ENCODE data around the gene SYNE1. TPM values are rescaled to one million over a fixed set of nuclear protein-coding genes. Genes with fewer than 3 reads are reported as not detected.

SYNE1 gene
- total RNA-seq, 1 donor from 2014 or later = 24.9 TPM

- peaks cover 7% of the 10 kb centered on the region for H3K36me3 Mint-ChIP-seq (ENCODE audit: low read depth)
- no peak overlapping the region for H3K27ac Mint-ChIP-seq (ENCODE audit: unreplicated experiment)
- DNase-seq (ENCODE audit: low read depth, low spot score) = no peak
- H3K4me3 Mint-ChIP-seq = no peak overlapping the region
- TF ChIP-seq, protein P1, sequence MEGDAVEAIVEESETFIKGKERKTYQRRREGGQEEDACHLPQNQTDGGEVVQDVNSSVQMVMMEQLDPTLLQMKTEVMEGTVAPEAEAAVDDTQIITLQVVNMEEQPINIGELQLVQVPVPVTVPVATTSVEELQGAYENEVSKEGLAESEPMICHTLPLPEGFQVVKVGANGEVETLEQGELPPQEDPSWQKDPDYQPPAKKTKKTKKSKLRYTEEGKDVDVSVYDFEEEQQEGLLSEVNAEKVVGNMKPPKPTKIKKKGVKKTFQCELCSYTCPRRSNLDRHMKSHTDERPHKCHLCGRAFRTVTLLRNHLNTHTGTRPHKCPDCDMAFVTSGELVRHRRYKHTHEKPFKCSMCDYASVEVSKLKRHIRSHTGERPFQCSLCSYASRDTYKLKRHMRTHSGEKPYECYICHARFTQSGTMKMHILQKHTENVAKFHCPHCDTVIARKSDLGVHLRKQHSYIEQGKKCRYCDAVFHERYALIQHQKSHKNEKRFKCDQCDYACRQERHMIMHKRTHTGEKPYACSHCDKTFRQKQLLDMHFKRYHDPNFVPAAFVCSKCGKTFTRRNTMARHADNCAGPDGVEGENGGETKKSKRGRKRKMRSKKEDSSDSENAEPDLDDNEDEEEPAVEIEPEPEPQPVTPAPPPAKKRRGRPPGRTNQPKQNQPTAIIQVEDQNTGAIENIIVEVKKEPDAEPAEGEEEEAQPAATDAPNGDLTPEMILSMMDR (conservative IDR thresholded peaks at IDR 0.05) = no peak
- H3K27me3 Mint-ChIP-seq (ENCODE audit: low read depth) = no peaks in the 10 kb centered on the region
- H3K9me3 Mint-ChIP-seq = peaks cover 2% of the 10 kb centered on the region
- no peaks in the 10 kb centered on the region for H3K4me1 Mint-ChIP-seq
Measured at GRCh38 chr6:152348116-152348515, 289.0 kb downstream of the SYNE1 start.

DNA sequence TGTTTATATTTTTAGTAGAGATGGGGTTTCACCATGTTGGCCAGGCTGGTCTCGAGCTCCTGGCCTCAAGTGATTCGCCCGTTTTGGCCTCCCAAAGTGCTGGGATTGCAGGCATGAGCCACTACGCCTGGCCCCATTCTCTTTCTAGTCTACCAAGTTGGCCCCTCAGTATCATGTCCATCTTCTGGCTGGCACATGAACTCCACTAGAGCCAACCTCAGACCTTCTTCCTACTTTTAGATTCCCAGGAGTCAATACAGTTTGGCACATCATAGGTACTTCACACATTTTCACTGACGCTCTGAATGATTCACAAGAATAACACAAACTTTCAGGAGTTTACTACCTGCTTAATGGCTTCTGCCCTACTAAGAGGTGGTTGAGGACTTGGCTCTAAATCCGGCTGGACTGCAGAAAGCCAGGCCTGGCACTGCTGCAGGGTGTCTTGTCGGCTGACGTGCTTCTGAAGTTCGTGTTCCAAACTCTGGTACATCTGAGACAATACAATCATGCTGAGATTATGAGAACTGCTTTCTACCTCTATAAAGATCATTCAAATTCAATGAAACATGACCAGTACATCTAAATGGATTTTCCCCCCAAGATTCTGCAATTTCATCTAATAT is 293.3 kb downstream of the SYNE1 start:
- Mint-ChIP-seq H3K36me3 (ENCODE audit: low read depth) (peaks cover 7% of the 10 kb centered on the region), H3K4me3 (no peak overlapping the region), H3K27ac (ENCODE audit: unreplicated experiment) (no peak overlapping the region), H3K9me3 (peaks cover 2% of the 10 kb centered on the region), H3K4me1 (no peaks in the 10 kb centered on the region), H3K27me3 (ENCODE audit: low read depth) (no peaks in the 10 kb centered on the region)
- DNase-seq (ENCODE audit: low read depth, low spot score) = no peak
- TF ChIP-seq, protein P1 (conservative IDR thresholded peaks at IDR 0.05) = no peak

DNA sequence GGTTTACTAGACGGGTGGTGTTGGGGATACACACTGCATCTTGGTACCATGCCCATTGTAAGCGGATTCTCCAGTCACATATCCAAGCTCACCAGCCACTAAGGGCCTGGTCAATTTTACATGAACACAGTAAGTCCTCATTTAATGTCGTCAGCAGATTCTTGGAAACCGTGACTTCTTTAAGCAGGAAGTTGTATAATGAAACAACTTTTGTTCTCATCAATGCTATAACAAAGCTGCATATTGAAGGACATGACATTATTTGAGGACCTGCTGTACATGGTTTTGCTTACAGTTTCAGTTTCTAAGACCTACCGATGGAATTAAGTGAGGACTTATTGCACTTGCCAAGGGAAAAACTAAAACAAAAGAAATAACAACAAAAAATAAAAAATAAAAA is 295.6 kb downstream of the SYNE1 start:
- no peak for DNase-seq (ENCODE audit: low read depth, low spot score)
- H3K4me3 Mint-ChIP-seq = no peak overlapping the region
- H3K4me1 Mint-ChIP-seq = no peaks in the 10 kb centered on the region
- H3K27ac Mint-ChIP-seq (ENCODE audit: unreplicated experiment) = no peak overlapping the region
- H3K9me3 Mint-ChIP-seq = no peaks in the 10 kb centered on the region
- TF ChIP-seq, protein P1 (conservative IDR thresholded peaks at IDR 0.05) = no peak
- peaks cover 5% of the 10 kb centered on the region for H3K36me3 Mint-ChIP-seq (ENCODE audit: low read depth)
- no peaks in the 10 kb centered on the region for H3K27me3 Mint-ChIP-seq (ENCODE audit: low read depth)

DNA sequence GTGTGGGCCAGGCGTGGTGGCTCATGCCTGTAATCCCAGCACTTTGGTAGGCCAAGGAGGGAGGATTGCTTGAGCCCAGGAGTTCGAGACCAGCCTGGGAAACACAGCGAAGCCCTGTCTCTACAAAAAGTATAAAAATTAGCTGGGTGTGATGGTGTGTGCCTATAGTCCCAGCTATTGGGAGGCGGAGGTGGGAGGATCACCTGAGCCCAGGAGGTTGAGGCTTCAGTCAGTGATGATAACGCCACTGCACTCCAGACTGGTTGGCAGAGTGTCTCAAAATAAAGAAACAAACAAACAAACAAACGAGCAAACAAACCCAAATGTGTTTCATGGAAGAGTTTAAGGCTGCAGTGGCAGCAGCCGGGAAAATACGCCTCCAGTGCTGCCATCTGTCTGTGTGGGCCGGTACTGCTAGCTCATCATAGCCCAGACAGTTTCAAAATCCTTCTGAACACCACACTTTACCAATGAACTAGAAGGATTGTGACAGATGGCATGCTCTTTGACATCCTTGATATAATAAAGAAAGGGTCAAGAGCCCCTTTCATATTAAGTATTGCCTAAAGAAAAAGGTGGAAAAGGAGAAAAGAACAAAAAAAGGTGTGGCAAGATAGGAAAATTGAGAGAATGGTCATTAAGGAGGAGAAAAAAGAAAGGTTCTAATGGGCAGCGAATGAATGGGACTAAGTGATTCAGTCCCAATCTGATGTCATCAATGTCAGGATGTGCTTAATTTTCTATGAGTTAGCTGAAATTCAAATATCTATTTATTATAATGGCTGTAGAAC is 298.6 kb downstream of the SYNE1 start:
- Mint-ChIP-seq H3K27me3 (ENCODE audit: low read depth) (no peaks in the 10 kb centered on the region), H3K27ac (ENCODE audit: unreplicated experiment) (no peak overlapping the region), H3K9me3 (no peaks in the 10 kb centered on the region), H3K4me3 (no peak overlapping the region), H3K36me3 (ENCODE audit: low read depth) (peaks cover 2% of the 10 kb centered on the region), H3K4me1 (no peaks in the 10 kb centered on the region)
- peak; percentile 57 for DNase-seq (ENCODE audit: low read depth, low spot score)
- TF ChIP-seq, protein P1 (conservative IDR thresholded peaks at IDR 0.05) = peak; percentile 81

DNA sequence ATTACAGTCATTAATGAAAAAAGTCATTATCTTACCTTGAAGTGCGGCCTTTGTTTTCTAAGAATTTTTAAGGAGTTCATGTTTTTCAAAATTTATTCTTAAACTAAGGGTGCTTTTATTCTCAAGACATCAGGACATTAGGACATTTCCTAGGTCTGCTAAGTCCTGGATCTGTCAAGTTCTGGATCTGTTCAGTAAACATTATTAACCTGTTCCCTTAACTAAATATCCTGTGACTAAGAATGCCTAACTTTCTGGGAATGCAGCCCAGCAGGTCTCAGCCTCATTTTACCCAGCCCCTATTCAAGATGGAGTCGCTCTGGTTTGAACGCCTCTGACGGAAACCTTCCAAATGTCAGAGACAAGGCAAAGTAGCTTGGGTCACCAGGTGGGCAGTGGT is 302.6 kb downstream of the SYNE1 start:
- no peak overlapping the region for H3K4me3 Mint-ChIP-seq
- TF ChIP-seq, protein P1 (conservative IDR thresholded peaks at IDR 0.05) = no peak
- H3K9me3 Mint-ChIP-seq = no peaks in the 10 kb centered on the region
- H3K36me3 Mint-ChIP-seq (ENCODE audit: low read depth) = peaks cover 5% of the 10 kb centered on the region
- H3K4me1 Mint-ChIP-seq = no peaks in the 10 kb centered on the region
- no peak for DNase-seq (ENCODE audit: low read depth, low spot score)
- no peaks in the 10 kb centered on the region for H3K27me3 Mint-ChIP-seq (ENCODE audit: low read depth)
- H3K27ac Mint-ChIP-seq (ENCODE audit: unreplicated experiment) = no peak overlapping the region

All from neural crest cell (in vitro differentiated cells).